ENCODE measurements around the gene RNF123. TPM values are rescaled to one million over a fixed set of nuclear protein-coding genes. Genes with fewer than 3 reads are reported as not detected.

Gene RNF123
- total RNA-seq, 1 donor from 2014 or later, result 40.1 TPM

- peaks cover 2% of the 10 kb centered on the region for H3K36me3 Mint-ChIP-seq (ENCODE audit: low read depth)
- peaks cover 3% of the 10 kb centered on the region for H3K27me3 Mint-ChIP-seq (ENCODE audit: low read depth)
- no peak for DNase-seq (ENCODE audit: low spot score)
- TF ChIP-seq CTCF (IDR thresholded peaks at IDR 0.05), result no peak
- peaks cover 14% of the 10 kb centered on the region for H3K4me1 Mint-ChIP-seq (ENCODE audit: low read depth)
- no peak overlapping the region for H3K27ac Mint-ChIP-seq (ENCODE audit: unreplicated experiment)
- no peaks in the 10 kb centered on the region for H3K9me3 Mint-ChIP-seq (ENCODE audit: low read depth)
- no peak overlapping the region for H3K4me3 Mint-ChIP-seq (ENCODE audit: unreplicated experiment)
These were observed 43.1 kb upstream of the RNF123 start for GRCh38 chr3:49646236-49646635.

GRCh38 chr3:49647741-49648140, 41.6 kb upstream of the RNF123 start:
- H3K27me3 Mint-ChIP-seq (ENCODE audit: low read depth), result peaks cover 3% of the 10 kb centered on the region
- no peak overlapping the region for H3K4me3 Mint-ChIP-seq (ENCODE audit: unreplicated experiment)
- TF ChIP-seq CTCF (IDR thresholded peaks at IDR 0.05), result no peak
- H3K4me1 Mint-ChIP-seq (ENCODE audit: low read depth), result peaks cover 14% of the 10 kb centered on the region
- no peak for DNase-seq (ENCODE audit: low spot score)
- H3K9me3 Mint-ChIP-seq (ENCODE audit: low read depth), result no peaks in the 10 kb centered on the region
- no peak overlapping the region for H3K27ac Mint-ChIP-seq (ENCODE audit: unreplicated experiment)
- peaks cover 3% of the 10 kb centered on the region for H3K36me3 Mint-ChIP-seq (ENCODE audit: low read depth)

DNA sequence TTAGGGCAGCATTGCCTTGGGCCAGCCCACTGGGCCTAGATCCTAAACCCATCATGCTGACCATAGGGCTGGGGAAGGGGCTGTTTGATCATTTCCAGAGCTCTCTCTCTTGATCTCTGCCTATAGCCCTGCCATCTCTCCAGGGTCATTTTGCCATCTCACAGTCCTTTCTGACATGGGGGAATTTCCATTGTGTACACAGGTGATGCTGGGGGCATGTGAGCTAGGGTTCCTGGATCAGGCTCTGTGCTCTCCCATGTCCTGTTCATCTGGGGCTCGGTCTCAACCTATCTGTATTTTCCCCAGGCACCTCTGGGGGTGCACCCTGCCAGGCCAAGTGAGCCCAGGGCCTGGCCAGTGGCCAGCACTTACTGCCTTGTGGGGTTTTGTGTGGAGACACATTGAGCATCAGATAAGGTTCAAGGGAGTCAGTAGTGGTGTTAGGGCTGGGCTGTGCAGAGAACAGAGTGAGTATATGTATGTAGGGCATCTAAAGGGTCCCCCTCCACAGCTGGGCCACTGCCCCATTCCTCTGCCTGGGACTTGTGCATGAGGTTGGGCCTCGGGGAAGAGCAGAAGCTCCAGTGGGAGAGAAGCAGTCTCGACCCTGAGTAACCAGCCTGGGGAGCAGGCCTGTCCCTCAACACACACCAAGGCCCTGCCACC, 40.9 kb upstream of the RNF123 start:
- DNase-seq (ENCODE audit: low spot score), result no peak
- Mint-ChIP-seq H3K27me3 (ENCODE audit: low read depth) (peaks cover 3% of the 10 kb centered on the region), H3K4me1 (ENCODE audit: low read depth) (peaks cover 14% of the 10 kb centered on the region), H3K36me3 (ENCODE audit: low read depth) (peaks cover 3% of the 10 kb centered on the region), H3K27ac (ENCODE audit: unreplicated experiment) (no peak overlapping the region), H3K4me3 (ENCODE audit: unreplicated experiment) (no peak overlapping the region), H3K9me3 (ENCODE audit: low read depth) (no peaks in the 10 kb centered on the region)
- no peak for TF ChIP-seq CTCF (IDR thresholded peaks at IDR 0.05)

DNA sequence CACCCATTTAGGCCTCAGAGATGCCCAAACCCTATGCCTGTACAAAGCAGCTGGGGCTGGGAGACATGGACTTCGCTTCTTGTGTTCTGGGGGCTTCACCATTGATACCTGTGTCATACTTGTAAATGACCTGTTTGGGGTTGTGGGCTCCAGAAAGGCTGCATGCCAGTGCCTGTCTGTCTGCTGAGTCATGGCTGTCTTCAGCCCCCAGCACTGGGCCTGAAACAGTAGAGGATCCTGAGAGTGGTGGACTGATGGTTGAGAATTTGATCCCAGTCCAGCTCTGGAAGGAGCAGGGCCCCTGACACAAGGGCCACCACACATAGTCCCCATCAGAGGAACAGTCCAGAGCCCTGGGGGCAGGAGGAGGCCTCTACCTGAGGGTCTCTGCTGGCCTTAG, 39.8 kb upstream of the RNF123 start:
- no peak overlapping the region for H3K27ac Mint-ChIP-seq (ENCODE audit: unreplicated experiment)
- peaks cover 14% of the 10 kb centered on the region for H3K4me1 Mint-ChIP-seq (ENCODE audit: low read depth)
- peaks cover 3% of the 10 kb centered on the region for H3K27me3 Mint-ChIP-seq (ENCODE audit: low read depth)
- H3K9me3 Mint-ChIP-seq (ENCODE audit: low read depth), result no peaks in the 10 kb centered on the region
- H3K4me3 Mint-ChIP-seq (ENCODE audit: unreplicated experiment), result no peak overlapping the region
- no peak for DNase-seq (ENCODE audit: low spot score)
- no peak for TF ChIP-seq CTCF (IDR thresholded peaks at IDR 0.05)
- H3K36me3 Mint-ChIP-seq (ENCODE audit: low read depth), result peaks cover 3% of the 10 kb centered on the region

GRCh38 chr3:49650177-49650576, 39.2 kb upstream of the RNF123 start:
- no peak for DNase-seq (ENCODE audit: low spot score)
- TF ChIP-seq CTCF (IDR thresholded peaks at IDR 0.05), result no peak
- Mint-ChIP-seq H3K36me3 (ENCODE audit: low read depth) (peaks cover 3% of the 10 kb centered on the region), H3K9me3 (ENCODE audit: low read depth) (no peaks in the 10 kb centered on the region), H3K4me3 (ENCODE audit: unreplicated experiment) (no peak overlapping the region), H3K27ac (ENCODE audit: unreplicated experiment) (no peak overlapping the region), H3K27me3 (ENCODE audit: low read depth) (peaks cover 3% of the 10 kb centered on the region), H3K4me1 (ENCODE audit: low read depth) (peaks cover 14% of the 10 kb centered on the region)

Data from chondrocyte (in vitro differentiated cells).